GM18499 (cell line): ENCODE measurements around the gene SSBP4.

Source experiments
- ATAC-seq: cut with Tn5 transposase; IDR thresholded peaks from one replicate; pipeline ENCODE4 v1.9.1; 2021; ENCODE audit warnings: moderate number of reproducible peaks; ENCODE audit not compliant: insufficient read depth, unreplicated experiment

The SSBP4 gene

GRCh38 chr19:18480006-18480691 is 61.0 kb downstream of the SSBP4 start:
- ATAC-seq: no peak

- ATAC-seq: no peak
Measured at GRCh38 chr19:18481505-18482222, 62.5 kb downstream of the SSBP4 start.

DNA sequence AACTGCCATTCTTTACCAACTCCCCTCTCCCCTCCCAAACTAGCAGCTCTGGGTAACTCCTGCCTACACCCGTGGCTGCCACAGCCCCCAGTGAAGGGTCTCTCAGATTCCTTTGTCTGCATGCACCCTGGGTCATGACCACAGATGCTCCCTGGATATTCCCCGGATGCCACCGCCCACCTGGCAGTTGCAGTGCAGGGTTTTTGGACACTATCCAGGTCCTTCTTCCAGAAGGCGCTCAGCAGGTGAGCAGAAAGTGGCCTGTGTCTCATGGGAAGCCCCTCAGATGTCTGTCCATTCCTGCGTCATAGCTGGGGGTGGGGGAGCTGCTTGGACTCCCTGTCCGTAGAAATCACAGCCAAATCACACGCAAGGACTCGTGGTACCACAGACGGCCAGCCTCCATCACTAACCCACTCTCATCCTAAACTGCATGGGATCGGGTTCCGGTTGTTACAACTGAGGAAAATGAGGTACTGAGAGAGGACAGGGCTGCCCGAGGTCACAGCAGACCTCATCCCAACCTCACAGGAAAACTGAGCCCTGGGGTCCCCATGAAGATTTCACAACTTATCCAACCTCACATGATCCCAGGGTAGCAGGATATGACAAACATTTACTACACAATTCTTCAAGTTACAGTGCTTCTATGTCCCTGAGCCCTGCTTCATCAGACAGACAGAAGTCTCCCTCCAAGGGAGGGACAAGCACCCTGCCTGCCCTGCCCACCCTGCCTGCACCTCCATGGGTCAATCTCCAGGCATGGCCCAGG is 64.1 kb downstream of the SSBP4 start:
- no peak for ATAC-seq
